GM19025 (cell line): ENCODE data around the gene CADPS.

ENCODE experiments used
- ATAC-seq: cut with Tn5 transposase; IDR thresholded peaks from one replicate; pipeline ENCODE4 v1.9.1; 2021; ENCODE audit warnings: mild to moderate bottlenecking, low read depth, moderate library complexity; ENCODE audit not compliant: unreplicated experiment

The CADPS gene

GRCh38 chr3:62569609-62570008 lies 305.6 kb downstream of the CADPS start:
- ATAC-seq: no peak

DNA sequence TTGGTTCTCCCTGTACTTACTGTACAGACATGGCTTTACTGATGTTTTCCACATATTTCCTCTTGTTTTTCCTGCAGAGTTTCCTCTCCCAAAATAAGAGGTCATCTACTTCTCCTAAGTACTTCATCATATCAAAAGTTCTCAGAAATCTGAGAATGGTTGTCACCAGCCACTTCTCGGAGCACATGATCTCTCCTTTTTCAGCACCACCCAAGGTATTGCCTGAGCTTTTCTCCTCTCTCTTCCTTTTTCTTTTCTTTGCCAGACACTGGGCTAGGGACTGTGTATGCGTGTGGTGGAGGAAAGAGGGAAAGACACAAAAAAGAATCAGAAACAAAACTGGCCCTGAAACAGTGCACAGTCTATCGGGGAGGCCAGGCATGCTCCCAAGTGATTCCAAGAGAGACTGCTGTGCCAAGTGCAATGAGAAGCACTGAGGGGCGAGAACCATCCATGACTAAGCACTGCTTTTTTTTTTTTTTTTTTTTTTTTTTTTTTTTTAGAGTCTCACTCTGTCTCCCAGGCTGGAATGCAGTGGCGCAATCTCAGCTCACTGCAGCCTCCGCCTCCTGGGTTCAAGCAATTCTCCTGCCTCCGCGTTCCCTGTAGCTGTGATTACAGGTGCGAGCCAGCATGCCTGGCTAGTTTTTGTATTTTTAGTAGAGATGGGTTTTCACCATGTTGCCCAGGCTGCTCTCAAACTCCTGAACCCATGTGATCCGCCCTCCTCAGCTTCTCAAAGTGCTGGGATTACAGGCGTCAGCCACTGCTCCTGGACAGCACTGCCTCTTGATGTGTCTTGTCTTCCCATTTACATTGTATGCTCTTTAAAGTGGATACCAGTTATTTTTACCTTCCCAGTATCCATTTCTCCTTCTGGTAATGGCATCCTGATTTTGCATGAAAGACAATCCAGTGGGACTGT lies 307.9 kb downstream of the CADPS start:
- ATAC-seq: no peak

- no peak for ATAC-seq
Measured at GRCh38 chr3:62566022-62566557, 309.1 kb downstream of the CADPS start.

GRCh38 chr3:62562596-62562995 lies 312.6 kb downstream of the CADPS start:
- ATAC-seq: no peak

DNA sequence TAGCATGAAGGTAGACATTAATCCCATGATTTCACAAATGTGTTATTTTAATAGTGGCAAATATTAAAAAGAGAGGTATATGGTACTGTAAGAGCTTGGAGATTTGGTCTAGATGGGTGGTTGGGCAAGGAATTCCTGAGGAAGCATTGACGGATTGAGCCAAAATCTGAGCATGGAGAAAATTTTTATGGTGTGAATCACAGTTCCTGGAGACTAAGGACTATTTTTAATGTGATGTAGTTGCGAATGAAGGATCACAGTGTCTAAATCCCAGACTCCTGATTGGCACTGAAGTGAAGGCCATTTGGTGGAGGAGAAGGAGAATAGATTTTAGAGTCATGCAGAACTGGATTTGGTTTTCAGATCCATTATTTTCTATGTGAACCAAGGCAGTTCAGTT lies 313.2 kb downstream of the CADPS start:
- no peak for ATAC-seq

- ATAC-seq: no peak
Measured at GRCh38 chr3:62559831-62560445, 315.3 kb downstream of the CADPS start.

- no peak for ATAC-seq
Measured at GRCh38 chr3:62558549-62559112, 316.6 kb downstream of the CADPS start.

GRCh38 chr3:62557983-62558382 lies 317.2 kb downstream of the CADPS start:
- no peak for ATAC-seq

GRCh38 chr3:62557450-62557849 lies 317.8 kb downstream of the CADPS start:
- ATAC-seq: no peak

DNA sequence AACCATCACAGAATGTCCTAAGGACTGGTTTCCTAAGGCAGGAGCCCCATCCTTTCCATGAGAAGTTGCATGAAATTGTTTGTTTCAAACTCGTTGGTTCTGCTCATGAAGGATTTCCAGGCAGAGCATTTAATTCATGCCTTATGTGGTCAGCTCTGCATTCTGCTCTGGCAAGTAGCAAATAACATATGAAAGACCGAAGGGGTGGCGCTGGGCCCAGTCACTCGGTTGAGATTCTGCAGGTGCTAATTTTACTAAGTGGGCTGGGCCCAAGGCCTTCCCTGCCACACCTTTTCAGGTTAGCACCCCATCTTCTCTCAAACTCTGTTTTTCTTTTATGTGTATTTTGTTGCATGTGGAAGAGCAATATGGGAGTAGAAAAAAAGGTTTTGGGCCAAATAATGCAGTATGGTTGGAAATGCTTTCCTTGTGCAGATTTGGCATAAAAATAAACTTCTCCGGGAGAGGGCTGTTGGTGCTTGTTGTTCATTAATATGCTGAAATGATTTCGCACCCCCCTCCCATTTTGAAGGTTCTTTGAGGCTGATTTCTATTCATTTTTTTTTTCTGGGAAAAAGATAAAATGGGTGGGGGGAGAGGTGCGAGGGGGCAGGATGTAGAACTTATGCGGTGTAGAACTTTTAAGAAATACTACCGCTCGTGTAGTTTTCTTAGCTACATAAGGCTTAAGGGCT lies 318.9 kb downstream of the CADPS start:
- no peak for ATAC-seq

- no peak for ATAC-seq
Measured at GRCh38 chr3:62554264-62554799, 320.9 kb downstream of the CADPS start.

- no peak for ATAC-seq
Measured at GRCh38 chr3:62553811-62554210, 321.4 kb downstream of the CADPS start.

DNA sequence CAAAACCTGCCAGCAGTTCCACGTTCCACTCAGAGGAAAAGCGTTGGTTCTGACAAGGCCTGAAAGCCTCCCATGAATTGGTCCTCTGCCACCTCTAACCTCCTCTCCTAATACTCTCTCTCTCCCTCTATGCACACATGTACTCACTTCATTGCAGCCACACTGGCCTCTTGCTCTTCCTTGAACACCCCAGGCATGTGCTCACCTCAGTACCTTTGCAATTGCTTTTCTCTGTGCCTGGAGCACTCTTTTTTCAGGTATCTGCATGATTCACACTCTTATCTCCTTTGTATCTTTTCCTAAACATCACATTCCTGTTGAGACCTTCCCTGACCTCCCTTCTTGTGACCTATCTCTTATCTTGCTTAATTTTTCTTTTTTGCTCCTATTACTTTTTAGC lies 323.7 kb downstream of the CADPS start:
- no peak for ATAC-seq

GRCh38 chr3:62550439-62550838 lies 324.8 kb downstream of the CADPS start:
- no peak for ATAC-seq

DNA sequence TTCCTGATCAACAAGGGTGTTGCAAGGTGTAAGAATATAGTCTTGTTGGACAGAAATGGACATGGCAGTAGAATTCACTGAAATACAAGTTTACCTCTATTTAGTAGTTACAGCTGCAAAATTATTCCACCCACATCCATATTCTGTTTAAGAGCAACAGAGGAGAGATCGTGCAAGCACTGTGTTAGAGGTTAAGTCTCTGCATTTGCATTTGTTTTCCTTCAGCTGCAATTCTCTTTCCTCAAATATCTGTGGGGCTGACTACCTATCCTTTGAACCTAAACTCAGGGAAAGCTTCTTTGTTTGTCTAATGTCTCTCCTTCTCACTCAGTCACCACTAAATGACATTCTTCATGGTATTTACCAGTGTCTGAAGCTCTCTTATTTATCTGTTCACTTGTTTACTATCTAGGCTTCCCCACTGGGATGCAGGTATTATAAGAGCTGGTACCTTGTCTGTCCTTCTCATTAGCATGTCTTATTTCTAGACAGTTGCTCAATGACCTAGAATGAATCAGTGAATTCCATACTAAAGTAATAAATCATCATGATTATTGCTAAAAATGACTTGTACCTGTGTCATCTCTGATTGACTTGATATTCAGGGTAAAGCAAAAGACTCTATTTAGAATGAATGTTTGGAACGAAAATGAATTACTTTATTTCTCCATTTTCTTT lies 326.5 kb downstream of the CADPS start:
- no peak for ATAC-seq

GRCh38 chr3:62546266-62546665 lies 328.9 kb downstream of the CADPS start:
- ATAC-seq: no peak

GRCh38 chr3:62542185-62542584 lies 333.0 kb downstream of the CADPS start:
- ATAC-seq: no peak

GRCh38 chr3:62539762-62540161 lies 335.5 kb downstream of the CADPS start:
- no peak for ATAC-seq

GRCh38 chr3:62538691-62539356 lies 336.4 kb downstream of the CADPS start:
- ATAC-seq: no peak
